ENCODE data around the gene RIMBP2. TPM values are rescaled to one million over a fixed set of nuclear protein-coding genes. Genes with fewer than 3 reads are reported as not detected.

The RIMBP2 gene
- total RNA-seq, 1 donor from 2014 or later: 1.1 TPM

DNA sequence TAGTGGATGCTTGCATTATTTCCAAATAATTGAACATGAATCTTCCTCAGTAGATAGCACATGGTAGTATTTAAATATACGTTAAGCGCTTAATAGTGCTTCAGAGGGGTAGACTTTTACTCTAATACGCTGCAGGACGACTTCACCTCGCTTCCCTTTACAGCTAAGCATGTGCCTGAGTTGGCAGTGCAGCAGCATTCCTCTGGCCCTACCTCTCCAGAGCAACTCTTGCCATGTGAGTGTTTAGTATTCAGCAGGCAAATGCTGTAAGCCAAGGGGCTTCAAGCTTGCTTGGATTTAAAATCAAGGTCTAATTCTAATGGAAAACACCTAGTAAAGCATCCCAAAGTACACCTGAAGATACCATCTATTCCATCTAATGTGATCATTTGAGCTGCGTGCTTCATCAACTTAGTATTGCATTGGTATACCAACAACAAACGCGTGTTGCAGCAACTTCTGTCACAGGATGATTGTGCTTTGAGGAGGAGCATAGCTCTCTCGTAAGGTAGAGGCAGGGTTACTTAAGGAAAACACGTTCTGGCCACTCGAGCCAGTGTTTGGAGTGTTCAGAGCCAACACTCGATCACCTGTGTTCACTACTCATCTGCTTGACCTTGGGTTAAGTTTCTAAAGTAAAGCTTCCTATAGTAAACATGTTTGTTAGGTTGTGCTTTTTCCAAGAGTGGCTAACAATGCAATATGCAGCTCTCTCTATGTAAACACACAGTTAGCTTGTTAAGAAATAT lies 317.8 kb downstream of the RIMBP2 start:
- DNase-seq (ENCODE audit: low spot score): no peak

DNA sequence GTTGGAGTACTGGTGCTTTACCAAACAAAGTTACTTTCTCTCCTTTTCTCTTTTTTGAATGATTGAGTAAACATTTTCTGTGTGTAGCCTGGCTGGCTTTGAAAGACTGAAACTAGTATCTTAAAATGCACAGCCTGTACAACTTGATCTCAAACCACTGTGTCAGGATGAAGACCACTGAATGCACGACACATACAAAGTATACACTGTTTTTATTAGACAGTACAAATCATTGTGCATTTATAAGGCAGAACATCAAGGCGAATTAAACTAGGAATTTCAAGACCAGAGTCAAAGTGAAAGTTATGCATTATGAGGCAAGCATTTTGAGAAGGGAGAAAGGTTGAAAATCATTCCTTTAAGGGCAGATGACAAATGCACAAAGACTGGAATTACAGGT lies 319.4 kb downstream of the RIMBP2 start:
- no peak for DNase-seq (ENCODE audit: low spot score)

DNA sequence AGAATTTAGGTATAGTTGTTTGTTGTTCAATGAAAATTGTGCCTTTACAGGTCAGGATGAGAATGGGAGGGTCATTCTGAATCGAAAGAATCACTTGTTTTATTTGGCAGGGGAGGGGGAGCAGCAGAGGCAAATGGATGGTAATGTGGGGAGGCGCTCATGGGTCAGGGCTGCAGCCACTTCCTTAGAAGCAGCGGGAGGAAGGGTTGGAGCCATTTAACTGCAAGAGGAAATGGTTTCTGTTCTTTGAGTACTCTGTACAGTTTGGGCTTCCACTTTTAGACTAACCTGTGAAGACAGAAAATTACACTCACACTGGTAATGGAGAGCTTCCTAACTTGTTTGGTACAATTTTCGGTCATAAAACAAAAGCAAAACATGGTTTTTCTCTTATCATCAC lies 321.2 kb downstream of the RIMBP2 start:
- DNase-seq (ENCODE audit: low spot score): no peak

DNA sequence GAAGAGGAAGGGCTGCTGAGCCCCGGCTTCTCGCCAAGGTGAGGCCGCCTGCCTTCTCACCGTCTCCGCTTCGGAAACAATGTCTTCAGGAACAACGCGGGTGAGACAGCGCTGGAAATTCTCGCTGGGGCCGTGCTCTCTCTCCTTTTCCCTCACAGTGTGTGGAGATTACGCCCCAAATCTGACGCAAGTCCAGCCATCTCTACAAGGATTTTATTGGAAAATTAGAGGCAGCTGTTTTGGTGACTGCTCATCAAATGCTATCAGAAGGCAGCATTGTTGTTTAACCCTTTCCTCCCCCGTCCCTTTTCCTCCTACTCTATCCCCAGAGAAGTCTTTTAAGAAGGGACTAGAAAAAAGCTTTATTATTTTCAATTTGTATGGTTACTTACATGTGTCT lies 324.9 kb downstream of the RIMBP2 start:
- DNase-seq (ENCODE audit: low spot score): no peak

DNA sequence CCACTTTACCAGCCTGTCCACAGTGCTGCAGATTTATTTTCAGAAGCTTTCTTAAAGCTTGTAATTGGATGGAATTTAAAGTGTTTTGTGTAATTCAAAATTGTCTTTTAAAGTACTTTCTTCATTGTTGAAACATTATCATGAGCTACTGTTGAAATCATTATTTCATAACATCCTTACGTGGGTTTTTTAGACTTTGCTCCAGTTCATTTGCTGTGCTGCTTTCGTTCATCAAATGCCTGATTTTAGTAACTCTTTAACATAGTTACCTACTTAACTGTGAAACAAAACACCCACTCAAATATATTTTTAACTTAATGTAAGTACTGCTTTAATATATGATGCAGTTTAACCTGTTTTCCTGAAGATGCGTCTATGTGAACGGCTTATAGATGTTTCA lies 330.9 kb downstream of the RIMBP2 start:
- no peak for DNase-seq (ENCODE audit: low spot score)

DNA sequence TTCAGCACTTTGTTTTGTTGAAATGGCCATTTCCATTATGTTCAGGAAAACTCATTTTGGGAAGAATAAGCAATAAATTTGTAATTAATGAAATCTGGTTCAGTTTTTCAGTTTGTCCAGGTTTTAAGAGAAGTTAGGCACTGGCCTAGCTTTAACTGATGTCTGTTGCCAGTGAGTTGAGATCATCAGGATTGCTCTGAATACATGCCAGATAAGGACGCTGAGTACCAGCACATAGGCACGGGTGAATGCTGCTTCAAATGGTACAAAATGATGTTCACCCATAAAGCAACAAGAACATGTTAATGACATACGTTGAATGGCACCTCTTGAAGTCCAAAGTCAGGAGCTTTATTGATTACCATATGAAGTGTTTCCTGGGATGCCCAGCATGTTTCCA lies 331.9 kb downstream of the RIMBP2 start:
- no peak for DNase-seq (ENCODE audit: low spot score)

DNA sequence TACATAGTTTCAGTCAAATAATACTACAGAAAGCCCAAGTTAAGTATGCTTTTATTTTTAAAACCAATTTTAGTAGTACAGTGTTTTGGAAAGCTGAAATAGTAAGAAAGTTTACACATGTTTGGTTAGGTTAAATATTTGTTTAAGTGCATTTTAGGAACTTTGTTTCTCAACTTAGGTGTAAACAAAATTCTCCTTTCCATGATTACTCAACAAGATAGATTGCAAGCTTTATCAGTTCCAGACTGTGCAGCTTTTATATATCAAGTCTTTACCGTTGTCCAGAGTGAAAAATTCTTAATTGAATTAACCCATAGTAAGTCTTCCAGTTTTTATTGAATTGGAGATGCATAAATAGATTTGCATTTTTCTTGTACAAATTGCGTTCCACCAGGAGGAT lies 333.3 kb downstream of the RIMBP2 start:
- DNase-seq (ENCODE audit: low spot score): no peak

DNA sequence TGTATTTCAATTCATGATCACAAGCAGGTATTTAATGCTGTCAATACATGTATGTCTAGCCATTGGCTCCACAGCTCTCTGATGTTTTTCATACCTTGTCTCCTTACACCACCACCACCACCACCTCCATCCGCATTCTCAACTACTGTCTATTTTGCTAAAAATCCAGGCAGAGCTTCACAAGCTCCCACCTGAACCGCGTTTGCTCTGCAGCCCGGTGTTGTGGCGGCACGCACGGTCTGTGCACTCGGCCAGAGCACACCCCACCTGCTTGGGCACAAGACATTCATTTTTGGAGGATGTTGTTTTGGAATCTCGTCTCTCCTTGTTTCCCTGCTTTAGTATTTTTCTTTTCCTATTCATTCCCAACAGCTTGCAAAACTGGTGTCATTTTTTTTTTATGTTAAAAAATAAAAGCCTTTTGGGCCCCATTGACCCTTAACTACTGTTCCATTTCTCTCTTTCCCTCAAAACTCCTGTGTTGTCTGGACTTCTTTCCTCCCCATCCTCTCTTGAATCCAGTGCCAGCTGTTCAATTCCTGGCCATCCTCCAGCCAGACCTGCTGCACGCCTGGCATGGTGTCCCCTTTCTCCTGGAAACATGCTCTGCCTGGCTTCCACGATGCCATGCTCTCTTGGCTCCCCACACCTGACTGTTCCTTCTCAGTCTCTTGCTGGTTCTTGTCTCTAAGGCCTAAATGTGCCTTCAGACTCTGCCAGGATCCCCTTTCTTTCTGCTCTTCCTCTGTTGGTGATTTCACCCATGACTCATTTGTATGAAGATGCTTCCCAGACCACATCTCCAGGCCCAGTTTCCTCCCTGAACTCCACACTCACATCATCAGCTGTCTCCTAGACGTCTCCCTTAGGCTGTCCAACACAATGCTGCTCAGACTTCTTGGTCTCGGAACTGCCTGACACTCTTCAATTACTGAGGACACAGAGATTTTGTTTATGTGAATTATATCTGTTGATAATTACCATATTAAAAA lies 340.5 kb downstream of the RIMBP2 start:
- DNase-seq (ENCODE audit: low spot score): no peak

DNA sequence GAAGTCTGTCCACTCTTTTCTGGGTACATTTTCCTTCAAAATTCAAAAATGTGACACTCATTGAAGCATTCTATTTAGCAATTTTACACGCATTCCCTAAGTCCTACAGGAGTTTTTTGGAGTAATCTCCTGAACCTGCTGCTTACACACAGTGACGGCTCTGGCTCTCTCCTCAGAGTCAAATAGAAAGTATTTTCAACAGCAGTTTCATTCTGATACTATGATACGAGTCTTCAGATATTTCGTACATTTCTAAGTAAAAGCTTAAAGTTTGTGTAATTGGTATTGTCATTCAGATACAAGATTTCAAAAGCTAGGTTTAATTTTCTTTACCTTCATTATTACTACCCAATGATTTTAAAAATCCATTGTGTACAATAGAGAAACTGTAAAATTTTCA lies 342.0 kb downstream of the RIMBP2 start:
- no peak for DNase-seq (ENCODE audit: low spot score)

DNA sequence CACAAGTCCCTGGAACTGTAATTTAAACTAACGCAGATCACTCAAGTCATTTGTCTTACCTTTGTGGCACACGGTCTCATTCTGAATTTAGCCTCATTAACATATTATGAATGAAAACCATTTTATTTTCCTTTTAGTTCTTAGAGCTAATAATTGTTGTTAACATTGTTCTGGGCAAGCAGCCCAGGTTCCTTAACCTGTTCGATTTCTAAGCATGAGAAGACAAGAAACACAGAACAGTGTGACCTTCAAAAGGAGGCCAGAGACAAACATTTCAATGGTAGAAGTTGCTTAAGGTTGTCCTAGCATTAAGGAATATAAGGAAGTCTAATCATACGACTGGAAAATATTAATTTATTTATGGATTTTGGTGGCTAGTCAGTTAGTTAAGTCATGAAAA lies 343.2 kb downstream of the RIMBP2 start:
- no peak for DNase-seq (ENCODE audit: low spot score)

DNA sequence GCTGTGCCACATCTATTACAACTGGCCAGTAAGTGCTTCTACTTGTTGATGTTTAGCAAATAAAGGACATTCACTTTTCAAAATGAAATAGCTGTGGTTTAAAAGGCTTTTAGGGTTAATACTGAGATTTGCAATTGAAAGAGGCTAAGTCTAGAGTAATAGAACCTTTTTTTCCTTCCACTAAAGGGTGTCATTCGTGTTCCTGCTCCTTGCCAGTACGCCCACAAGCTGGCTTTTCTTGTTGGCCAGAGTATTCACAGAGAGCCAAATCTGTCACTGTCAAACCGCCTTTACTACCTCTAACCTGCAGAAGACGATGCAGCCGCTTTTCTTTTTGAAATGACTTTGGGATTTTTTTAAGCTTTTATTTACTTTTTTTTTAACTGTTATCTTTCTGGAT lies 344.8 kb downstream of the RIMBP2 start:
- DNase-seq (ENCODE audit: low spot score): no peak

DNA sequence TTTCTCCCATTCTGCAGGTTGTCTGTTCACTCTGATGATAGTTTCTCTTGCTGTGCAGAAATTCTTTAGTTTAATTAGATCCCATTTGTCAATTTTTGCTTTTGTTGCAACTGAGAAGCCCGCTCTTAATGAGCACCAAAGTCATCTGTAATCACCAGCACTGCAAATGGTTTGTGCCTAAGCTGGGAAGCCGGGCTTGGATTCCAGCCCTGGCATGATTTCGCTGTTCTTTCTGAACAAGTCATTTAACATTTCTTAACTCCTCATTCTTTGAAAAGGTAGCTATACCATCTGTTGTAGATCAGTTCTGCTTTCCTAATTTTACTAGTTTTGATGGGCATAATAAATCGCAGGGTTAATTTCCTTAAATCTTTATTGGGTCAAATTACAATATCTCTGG lies 346.3 kb downstream of the RIMBP2 start:
- no peak for DNase-seq (ENCODE audit: low spot score)

DNA sequence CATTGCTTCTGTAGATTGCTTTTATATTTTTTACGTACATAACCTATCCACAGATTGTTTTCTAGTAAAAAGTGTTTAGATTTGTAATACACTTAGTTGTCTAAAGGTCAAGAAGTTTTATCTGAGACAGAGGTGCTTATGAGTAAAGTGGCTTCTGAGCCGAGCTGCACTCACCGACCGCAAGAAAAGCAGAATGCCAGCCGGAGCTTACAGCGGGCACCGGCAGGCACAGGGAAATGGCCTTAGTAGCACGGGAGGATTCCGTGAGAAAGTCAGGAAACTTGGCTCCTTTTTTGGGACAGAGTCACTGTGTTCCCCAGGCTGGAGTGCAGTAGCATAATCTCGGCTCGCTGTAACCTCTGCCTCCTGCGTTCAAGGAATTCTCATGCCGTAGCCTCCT lies 348.6 kb downstream of the RIMBP2 start:
- no peak for DNase-seq (ENCODE audit: low spot score)

DNA sequence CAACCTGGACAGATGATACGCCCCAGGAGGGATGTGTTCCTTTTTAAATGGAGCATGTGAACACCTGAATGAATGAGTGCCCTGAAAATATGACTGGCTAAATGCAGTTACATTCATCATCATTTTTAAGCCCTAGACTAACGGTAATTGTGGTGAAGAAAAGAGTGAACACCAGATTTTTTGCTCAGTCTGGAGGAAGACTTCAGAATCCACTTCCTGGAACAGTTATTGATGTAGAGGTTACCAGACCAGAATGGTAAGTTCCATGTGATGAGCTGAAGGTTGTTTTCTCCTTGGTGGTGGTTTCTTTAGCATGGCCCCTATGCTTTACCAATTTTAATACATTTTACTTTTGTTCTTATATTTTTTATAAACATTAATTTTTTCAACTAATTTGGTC lies 349.1 kb downstream of the RIMBP2 start:
- DNase-seq (ENCODE audit: low spot score): no peak

DNA sequence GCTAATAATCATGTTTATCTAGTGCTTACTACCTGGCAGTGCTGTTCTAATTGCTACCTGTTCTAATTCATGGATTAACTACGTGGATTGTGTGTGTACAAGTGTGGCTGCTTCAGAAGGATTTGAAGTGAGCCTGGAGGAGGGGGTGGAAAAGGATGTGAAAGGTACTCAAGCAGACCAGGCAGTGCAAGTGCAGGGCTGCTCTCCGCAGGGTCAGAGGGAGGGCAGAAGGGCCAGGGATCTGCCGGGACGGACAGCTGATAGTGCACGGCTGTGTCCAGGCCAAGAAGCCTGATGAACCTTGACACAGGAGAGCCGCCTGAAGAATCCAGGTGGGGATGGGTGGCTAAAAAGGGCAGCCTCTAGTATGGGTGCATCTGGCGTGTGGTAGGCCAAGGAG lies 349.9 kb downstream of the RIMBP2 start:
- no peak for DNase-seq (ENCODE audit: low spot score)

DNA sequence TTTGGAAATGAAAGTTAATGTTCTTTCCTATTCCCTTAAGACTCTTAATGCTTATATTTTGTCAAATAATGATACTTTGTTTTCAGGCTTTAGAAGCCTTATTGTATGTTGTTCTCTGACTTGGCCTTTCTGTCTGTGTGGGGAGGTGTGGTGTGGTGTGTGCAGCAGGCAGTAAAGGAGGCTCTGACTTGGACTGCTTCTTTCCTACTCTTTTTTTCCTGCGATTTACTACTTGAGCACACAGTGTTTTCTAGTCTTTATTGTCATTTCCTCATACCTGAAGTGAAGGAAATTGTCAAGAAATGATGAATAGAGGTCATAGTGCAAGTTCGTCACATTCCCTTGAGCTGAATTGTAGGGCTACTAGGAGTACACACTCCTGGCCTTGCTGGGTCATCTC lies 351.5 kb downstream of the RIMBP2 start:
- no peak for DNase-seq (ENCODE audit: low spot score)

DNA sequence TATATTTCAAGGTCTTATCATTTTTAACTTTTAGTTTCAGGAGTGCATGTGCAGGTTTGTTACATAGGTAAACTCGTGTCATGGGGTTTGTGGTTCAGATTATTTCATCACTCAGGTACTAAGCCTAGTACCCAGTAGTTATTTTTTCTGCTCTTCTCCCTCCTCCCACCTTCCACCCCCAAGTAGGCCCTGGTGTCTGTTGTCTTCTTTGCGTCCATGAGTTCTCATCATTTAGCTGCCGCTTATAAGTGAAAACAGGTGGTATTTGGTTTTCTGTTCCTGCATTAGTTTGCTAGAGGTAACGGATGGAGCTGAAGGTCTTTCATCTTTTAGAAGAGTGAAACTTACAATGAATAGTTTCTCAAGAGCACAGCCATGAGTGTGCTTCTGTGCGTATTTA lies 354.0 kb downstream of the RIMBP2 start:
- DNase-seq (ENCODE audit: low spot score): no peak

DNA sequence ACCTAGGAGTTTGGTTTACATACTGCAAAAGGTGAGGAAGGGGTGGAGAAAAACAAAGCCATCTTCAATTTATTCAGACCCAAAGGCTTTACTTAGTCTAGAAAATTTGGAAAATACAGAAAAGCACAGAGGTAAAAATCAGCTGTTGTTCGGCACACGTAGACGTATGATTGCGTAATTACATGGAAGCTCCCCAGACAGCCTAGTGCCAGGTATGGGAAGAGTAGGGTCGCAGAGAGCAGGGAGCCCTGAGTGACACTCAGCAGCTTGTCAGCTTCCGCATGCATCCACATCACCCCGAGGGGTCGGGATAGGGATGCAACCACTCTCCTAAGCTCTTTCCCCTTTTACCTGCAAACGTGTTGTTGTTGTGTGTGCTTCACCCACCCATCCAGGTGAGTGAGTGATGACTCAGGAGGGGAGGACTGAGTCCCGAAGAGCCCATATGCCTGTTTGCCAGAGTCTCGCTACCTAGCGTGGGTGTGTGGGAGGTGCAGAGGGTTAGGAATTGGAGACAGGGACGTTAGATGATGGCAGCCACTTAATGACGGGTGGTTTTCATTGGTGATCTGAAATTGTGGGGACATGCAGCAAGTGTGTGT lies 358.3 kb downstream of the RIMBP2 start:
- DNase-seq (ENCODE audit: low spot score): no peak

DNA sequence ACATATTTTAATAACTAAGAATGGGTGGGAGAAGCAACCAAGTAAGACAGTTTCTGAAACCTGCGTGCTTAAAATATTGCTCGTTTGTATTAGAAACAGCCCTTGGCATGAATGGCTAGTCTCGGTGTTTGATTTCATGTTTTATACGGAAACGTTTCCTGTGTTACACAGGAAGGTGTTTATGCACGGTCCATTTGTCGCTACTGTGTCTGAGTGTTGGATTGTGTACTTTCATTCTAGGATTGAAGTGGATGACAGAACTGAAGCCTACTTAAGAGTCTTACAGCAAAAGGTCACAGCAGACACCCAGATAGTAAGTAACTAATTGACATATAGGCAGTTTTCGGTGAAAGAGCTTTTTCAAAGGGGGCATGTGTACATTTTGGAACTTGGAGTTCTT lies 358.9 kb downstream of the RIMBP2 start:
- no peak for DNase-seq (ENCODE audit: low spot score)

DNA sequence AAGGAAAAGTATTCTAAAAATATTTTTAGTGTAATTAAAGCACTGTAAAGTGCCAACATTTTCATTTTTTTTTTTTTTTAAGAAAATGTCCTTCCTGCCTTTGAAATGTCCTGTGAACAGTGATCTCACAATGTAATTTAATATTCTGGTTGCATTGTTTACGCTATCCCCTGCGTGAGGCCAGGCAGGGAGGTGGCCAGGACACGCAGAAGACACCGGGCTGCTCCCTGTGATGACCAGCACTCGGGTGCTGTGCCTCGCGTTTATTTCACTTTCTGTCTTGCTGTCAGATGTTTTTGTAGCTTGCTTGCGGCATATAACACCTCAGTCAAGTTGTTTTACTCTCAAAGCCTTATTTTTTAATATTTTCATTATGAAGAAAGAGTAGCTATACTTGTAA lies 359.9 kb downstream of the RIMBP2 start:
- DNase-seq (ENCODE audit: low spot score): no peak

DNA sequence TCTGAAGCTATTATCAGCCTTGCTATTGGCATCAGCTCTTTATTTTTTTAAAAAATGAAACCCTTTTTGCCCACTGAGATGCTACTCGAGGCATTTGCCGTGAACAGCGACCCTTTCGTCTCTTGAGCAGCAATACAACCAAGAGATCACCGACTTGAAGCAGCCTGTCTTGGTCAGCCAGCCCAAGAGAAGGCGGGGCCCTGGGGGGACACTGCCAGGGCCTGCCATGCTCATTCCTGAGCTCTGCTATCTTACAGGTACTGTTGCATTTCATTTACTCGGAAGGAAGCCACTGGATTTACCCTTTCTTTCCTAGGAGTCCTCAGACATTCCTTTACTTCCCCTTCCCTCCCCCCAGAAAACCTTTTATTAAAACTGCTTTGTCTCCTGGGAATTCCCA lies 361.7 kb downstream of the RIMBP2 start:
- DNase-seq (ENCODE audit: low spot score): no peak

DNA sequence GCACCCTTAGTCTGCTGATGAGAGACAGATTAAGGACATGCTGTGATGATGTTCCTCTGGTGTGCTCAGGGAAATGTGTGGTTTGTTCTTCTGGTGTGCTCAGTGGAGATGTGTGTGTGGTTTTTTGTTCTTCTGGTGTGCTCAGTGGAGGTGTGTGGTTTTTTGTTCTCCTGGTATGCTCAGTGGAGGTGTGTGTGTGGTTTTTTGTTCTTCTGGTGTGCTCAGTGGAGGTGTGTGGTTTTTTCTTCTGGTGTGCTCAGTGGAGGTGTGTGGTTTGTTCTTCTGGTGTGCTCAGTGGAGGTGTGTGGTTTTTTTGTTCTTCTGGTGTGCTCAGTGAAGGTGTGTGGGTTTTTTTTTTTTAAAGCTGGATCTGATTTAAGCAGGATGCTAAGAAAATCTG lies 363.0 kb downstream of the RIMBP2 start:
- DNase-seq (ENCODE audit: low spot score): no peak

Data from mesenteric fat pad (tissue), 1 donor.